K562 (cell line): ENCODE results near the gene FBXW11. TPM values are rescaled to one million over a fixed set of nuclear protein-coding genes. Genes with fewer than 3 reads are reported as not detected.

Source experiments
- ATAC-seq: fragments of 200-7000 bp; cut with Tn5 transposase; 3 replicates; pipeline ENCODE4 v1.9.1; 2020; ENCODE audit warnings: moderate library complexity
- BruUV-seq: library from RNA; stranded (reverse); fragments of 400-500 nt; replicated peaks from 2 replicates; lab custom pipeline; 2021; lab: Mats Ljungman, UMichigan
- CTCF ChIA-PET: fragments of 300-600 bp; formaldehyde crosslinking; extraction: SDS; loops from one replicate; lab custom pipeline; 2021; ENCODE audit warnings: low intra/inter-chr PET ratio; lab: Yijun Ruan, JAX
- POLR2A ChIA-PET: fragments of 300-600, 350-650 bp; sonication (Branson Sonifier 250); formaldehyde crosslinking; extraction: SDS; loops from one replicate; lab custom pipeline; 2021; ENCODE audit warnings: antibody characterized with exemption, inconsistent platforms; lab: Yijun Ruan, JAX
- DNase-seq, 4 experiments: peaks; one replicate each; pipeline versions ENCODE4 v3.0.0 to v3.0.0-alpha.2; 2011 to 2018; ENCODE audit warnings: low spot score in 3 of 4, mixed read lengths in 3 of 4; ENCODE audit errors: extremely low read depth in 1 of 4
- FAIRE-seq: peaks from 2 replicates; lab custom pipeline; 2011; peaks lifted over from hg19 to GRCh38; lab: Jason Lieb, UNC
- H2AFZ ChIP-seq: 2 replicates; pipeline ENCODE4 v1.6.0; 2011; ENCODE audit warnings: low read depth, low read length, control low read depth, inconsistent platforms
- H3K27ac ChIP-seq: fragments of 200-600 bp; 3 replicates; pipeline ENCODE4 v1.8.0; 2011; ENCODE audit warnings: low read depth, mild to moderate bottlenecking, control low read depth, inconsistent platforms, low read length, moderate library complexity, mixed read lengths; ENCODE audit errors: extremely low read depth
- H3K27me3 ChIP-seq, 2 experiments: fragments of 300-600 bp in 1 of 2; 2 replicates in 1 of 2; 3 replicates in 1 of 2; pipeline versions ENCODE4 v1.6.0 to v1.8.0; 2011; ENCODE audit warnings: inconsistent platforms in 2 of 2, low read length in 2 of 2, mild to moderate bottlenecking in 1 of 2, mixed read lengths in 1 of 2, moderate library complexity in 1 of 2; ENCODE audit not compliant: control insufficient read depth in 2 of 2, insufficient read depth in 2 of 2
- H3K36me3 ChIP-seq: fragments of 300-600 bp; 3 replicates; pipeline ENCODE4 v1.8.0; 2011; ENCODE audit warnings: mild to moderate bottlenecking, low read length, inconsistent platforms; ENCODE audit not compliant: control insufficient read depth, insufficient read depth
- H3K4me1 ChIP-seq, 2 experiments: fragments of 200-600 bp in 1 of 2; replicated peaks in 1 of 2; 2 replicates in 1 of 2; 3 replicates in 1 of 2; pipeline versions ENCODE4 v1.5.1 to v1.8.0; 2011; ENCODE audit warnings: inconsistent platforms in 2 of 2, low read length in 2 of 2, mild to moderate bottlenecking in 1 of 2, mixed read lengths in 1 of 2, moderate library complexity in 1 of 2; ENCODE audit not compliant: control insufficient read depth in 2 of 2, insufficient read depth in 2 of 2
- H3K4me2 ChIP-seq: 2 replicates; pipeline ENCODE4 v1.6.1; 2011; ENCODE audit warnings: low read length, control low read depth, inconsistent platforms, mixed read lengths; ENCODE audit not compliant: insufficient read depth
- H3K4me3 ChIP-seq: fragments of 200-600 bp; sonication (generic), shearing (Covaris generic); 2 replicates; pipeline ENCODE4 v1.5.1; 2016; ENCODE audit warnings: control low read depth, inconsistent platforms
- H3K79me2 ChIP-seq: fragments of 200-600 bp; 3 replicates; pipeline ENCODE4 v1.8.0; 2011; ENCODE audit warnings: low read length, inconsistent platforms; ENCODE audit not compliant: control insufficient read depth, insufficient read depth
- H3K9ac ChIP-seq, 2 experiments: 2 replicates each; pipeline versions ENCODE4 v1.6.0 to v1.6.1; 2011; ENCODE audit warnings: low read depth in 2 of 2, low read length in 2 of 2, control low read depth in 1 of 2, inconsistent platforms in 1 of 2, mild to moderate bottlenecking in 1 of 2, mixed read lengths in 1 of 2; ENCODE audit not compliant: insufficient read depth in 1 of 2
- H3K9me1 ChIP-seq: one replicate; pipeline ENCODE4 v1.6.0; 2011; ENCODE audit warnings: inconsistent platforms, mild to moderate bottlenecking, low read length, moderate library complexity; ENCODE audit not compliant: control insufficient read depth, insufficient read depth
- H3K9me3 ChIP-seq: replicated peaks from 2 replicates; pipeline ENCODE4 v1.5.1; 2011; ENCODE audit warnings: low read depth, low read length, inconsistent platforms; ENCODE audit not compliant: control insufficient read depth, insufficient read depth
- H4K20me1 ChIP-seq: replicated peaks from 2 replicates; pipeline ENCODE4 v1.6.1; 2011; ENCODE audit warnings: low read length, inconsistent platforms, mixed read lengths; ENCODE audit not compliant: control insufficient read depth, insufficient read depth
- CEBPG ChIP-seq, 3 experiments: fragments of 200-800 bp in 1 of 3; sonication (Bioruptor generic) in 1 of 3; sonication (generic) in 1 of 3; formaldehyde crosslinking in 1 of 3; IDR thresholded peaks in 2 of 3; conservative IDR thresholded peaks in 1 of 3; 2 replicates each; pipeline versions ENCODE4 v1.6.1 to v1.8.0; 2016 to 2022; ENCODE audit warnings: missing compliant biosample characterization in 2 of 3, missing genetic modification characterization in 2 of 3, mild to moderate bottlenecking in 1 of 3, missing genetic modification reagents in 1 of 3
- WGBS: fragments of 100-300 bp; shearing (Covaris generic); methylation state at CpG from one replicate; pipeline ENCODE4 v1.1.6; 2016; ENCODE audit warnings: low coverage, mixed read lengths; ENCODE audit not compliant: insufficient coverage; ENCODE audit errors: missing lambda C conversion rate; 5-methylcytosine and 5-hydroxymethylcytosine counted together
- in situ Hi-C: fragments of 300-500 bp; cut with MboI; formaldehyde crosslinking; loops from 4 replicates; pipeline ENCODE4 v1.15.0; 2018; ENCODE audit warnings: inconsistent platforms, mixed read lengths
- intact Hi-C: fragments of 100-400 bp; cut with micrococcal nuclease; formaldehyde crosslinking; loops from 2 replicates; pipeline ENCODE4 v1.14.2; 2022
- polyA plus RNA-seq, 8 experiments: library from polyadenylated mRNA; depleted of rRNA in 4 of 8; stranded (reverse) in 5 of 8; unstranded in 3 of 8; fragments of >200 nt; fragmentation: Nextera tagmentation in 2 of 8; fragmentation: Illumina TruSeq in 1 of 8; extraction: Ambion mirVana in 2 of 8; extraction: Trizol in 1 of 8; gene quantifications; 2 replicates each; pipeline versions ENCODE4 v1.2.1 to v1.2.3, GENCODE V29; 2011 to 2014; ENCODE audit warnings: inconsistent platforms in 1 of 8, missing spikeins in 1 of 8
- total RNA-seq, 7 experiments: library from RNA; depleted of rRNA in 6 of 7; stranded (reverse); fragments of >200 nt in 6 of 7; fragmentation: Illumina TruSeq in 2 of 7; extraction: Trizol in 2 of 7; gene quantifications; 2 replicates each; pipeline versions ENCODE4 v1.2.1 to v1.2.3, GENCODE V29; 2011 to 2021; ENCODE audit warnings: low replicate concordance in 1 of 7
- TF ChIP-seq, protein P1 (sequence below): fragments of 200-600 bp; sonication (generic); IDR thresholded peaks from one replicate; pipeline ENCODE4 v1.6.1; 2012; ENCODE audit warnings: mild to moderate bottlenecking, low read depth, low read length, inconsistent platforms

FBXW11 gene
- total and polyA plus RNA-seq, 9 of the 15 experiments (the other 6 are each of a cell fraction or from before 2014, with no cell fraction given) = 3.0 to 28.6 (median 23.6) TPM

- BruUV-seq = no TSS peak
- Histone ChIP-seq H4K20me1 (no peaks in the 10 kb centered on the region), H3K27ac (no peak overlapping the region), H3K9me3 (no peaks in the 10 kb centered on the region), H3K4me1 (peaks cover 0 to 8% of the 10 kb centered on the region in 2 experiments; a peak in 2 of 5 replicates), H3K9ac (no peak overlapping the region), H2AFZ (no peak overlapping the region), H3K9me1 (no peaks in the 10 kb centered on the region), H3K79me2 (peaks cover 31% of the 10 kb centered on the region), H3K4me3 (no peak overlapping the region), H3K4me2 (no peak overlapping the region), H3K27me3 (no peaks in the 10 kb centered on the region), H3K36me3 (no peaks in the 10 kb centered on the region)
- DNase-seq (no peak), ATAC-seq (peak; percentile 48), FAIRE-seq (no peak)
- in situ Hi-C loops (no loop called here), intact Hi-C loops (no loop called here)
- 59% methylated on average over 4 of the region's 4 CpGs for WGBS
- POLR2A ChIA-PET = no interaction called here
- CTCF ChIA-PET = no interaction called here
- TF ChIP-seq, protein P1, sequence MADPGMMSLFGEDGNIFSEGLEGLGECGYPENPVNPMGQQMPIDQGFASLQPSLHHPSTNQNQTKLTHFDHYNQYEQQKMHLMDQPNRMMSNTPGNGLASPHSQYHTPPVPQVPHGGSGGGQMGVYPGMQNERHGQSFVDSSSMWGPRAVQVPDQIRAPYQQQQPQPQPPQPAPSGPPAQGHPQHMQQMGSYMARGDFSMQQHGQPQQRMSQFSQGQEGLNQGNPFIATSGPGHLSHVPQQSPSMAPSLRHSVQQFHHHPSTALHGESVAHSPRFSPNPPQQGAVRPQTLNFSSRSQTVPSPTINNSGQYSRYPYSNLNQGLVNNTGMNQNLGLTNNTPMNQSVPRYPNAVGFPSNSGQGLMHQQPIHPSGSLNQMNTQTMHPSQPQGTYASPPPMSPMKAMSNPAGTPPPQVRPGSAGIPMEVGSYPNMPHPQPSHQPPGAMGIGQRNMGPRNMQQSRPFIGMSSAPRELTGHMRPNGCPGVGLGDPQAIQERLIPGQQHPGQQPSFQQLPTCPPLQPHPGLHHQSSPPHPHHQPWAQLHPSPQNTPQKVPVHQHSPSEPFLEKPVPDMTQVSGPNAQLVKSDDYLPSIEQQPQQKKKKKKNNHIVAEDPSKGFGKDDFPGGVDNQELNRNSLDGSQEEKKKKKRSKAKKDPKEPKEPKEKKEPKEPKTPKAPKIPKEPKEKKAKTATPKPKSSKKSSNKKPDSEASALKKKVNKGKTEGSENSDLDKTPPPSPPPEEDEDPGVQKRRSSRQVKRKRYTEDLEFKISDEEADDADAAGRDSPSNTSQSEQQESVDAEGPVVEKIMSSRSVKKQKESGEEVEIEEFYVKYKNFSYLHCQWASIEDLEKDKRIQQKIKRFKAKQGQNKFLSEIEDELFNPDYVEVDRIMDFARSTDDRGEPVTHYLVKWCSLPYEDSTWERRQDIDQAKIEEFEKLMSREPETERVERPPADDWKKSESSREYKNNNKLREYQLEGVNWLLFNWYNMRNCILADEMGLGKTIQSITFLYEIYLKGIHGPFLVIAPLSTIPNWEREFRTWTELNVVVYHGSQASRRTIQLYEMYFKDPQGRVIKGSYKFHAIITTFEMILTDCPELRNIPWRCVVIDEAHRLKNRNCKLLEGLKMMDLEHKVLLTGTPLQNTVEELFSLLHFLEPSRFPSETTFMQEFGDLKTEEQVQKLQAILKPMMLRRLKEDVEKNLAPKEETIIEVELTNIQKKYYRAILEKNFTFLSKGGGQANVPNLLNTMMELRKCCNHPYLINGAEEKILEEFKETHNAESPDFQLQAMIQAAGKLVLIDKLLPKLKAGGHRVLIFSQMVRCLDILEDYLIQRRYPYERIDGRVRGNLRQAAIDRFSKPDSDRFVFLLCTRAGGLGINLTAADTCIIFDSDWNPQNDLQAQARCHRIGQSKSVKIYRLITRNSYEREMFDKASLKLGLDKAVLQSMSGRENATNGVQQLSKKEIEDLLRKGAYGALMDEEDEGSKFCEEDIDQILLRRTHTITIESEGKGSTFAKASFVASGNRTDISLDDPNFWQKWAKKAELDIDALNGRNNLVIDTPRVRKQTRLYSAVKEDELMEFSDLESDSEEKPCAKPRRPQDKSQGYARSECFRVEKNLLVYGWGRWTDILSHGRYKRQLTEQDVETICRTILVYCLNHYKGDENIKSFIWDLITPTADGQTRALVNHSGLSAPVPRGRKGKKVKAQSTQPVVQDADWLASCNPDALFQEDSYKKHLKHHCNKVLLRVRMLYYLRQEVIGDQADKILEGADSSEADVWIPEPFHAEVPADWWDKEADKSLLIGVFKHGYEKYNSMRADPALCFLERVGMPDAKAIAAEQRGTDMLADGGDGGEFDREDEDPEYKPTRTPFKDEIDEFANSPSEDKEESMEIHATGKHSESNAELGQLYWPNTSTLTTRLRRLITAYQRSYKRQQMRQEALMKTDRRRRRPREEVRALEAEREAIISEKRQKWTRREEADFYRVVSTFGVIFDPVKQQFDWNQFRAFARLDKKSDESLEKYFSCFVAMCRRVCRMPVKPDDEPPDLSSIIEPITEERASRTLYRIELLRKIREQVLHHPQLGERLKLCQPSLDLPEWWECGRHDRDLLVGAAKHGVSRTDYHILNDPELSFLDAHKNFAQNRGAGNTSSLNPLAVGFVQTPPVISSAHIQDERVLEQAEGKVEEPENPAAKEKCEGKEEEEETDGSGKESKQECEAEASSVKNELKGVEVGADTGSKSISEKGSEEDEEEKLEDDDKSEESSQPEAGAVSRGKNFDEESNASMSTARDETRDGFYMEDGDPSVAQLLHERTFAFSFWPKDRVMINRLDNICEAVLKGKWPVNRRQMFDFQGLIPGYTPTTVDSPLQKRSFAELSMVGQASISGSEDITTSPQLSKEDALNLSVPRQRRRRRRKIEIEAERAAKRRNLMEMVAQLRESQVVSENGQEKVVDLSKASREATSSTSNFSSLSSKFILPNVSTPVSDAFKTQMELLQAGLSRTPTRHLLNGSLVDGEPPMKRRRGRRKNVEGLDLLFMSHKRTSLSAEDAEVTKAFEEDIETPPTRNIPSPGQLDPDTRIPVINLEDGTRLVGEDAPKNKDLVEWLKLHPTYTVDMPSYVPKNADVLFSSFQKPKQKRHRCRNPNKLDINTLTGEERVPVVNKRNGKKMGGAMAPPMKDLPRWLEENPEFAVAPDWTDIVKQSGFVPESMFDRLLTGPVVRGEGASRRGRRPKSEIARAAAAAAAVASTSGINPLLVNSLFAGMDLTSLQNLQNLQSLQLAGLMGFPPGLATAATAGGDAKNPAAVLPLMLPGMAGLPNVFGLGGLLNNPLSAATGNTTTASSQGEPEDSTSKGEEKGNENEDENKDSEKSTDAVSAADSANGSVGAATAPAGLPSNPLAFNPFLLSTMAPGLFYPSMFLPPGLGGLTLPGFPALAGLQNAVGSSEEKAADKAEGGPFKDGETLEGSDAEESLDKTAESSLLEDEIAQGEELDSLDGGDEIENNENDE = no peak
- TF ChIP-seq CEBPG (CRISPR knock-in tag; IDR thresholded peaks at IDR 0.05) = no peak
- TF ChIP-seq CEBPG (tag; conservative IDR thresholded peaks at IDR 0.05 in 1 of 2, IDR thresholded peaks at IDR 0.05 in 1 of 2) = 0 out of 4 replicates have a peak, but pooled peaks of 1 of the 2 experiments have one; percentile 42
Observed at GRCh38 chr5:171945476-171945875, 61.0 kb downstream of the FBXW11 start.
